Esophagus muscularis mucosa (tissue), 3 donors: ENCODE data around the gene GPSM1.

Experiments used
- POLR2A ChIP-seq: fragments of 450-650 bp; IDR thresholded peaks from one replicate; pipeline ENCODE4 v1.6.1; 2017; ENCODE audit warnings: antibody characterized with exemption, moderate library complexity, mild to moderate bottlenecking, low read depth
- POLR2AphosphoS5 ChIP-seq, 2 donors: sonication (generic); formaldehyde crosslinking; IDR thresholded peaks; one replicate each; pipeline ENCODE4 v1.6.1; 2017; ENCODE audit warnings: antibody characterized with exemption in 2 of 2
- TF ChIP-seq, protein P1 (sequence below), 3 experiments: fragments of 200-600 bp in 2 of 3; fragments of 450-650 bp in 1 of 3; sonication (generic) in 2 of 3; IDR thresholded peaks; one replicate each; pipeline ENCODE4 v1.5.1; 2017 to 2019; ENCODE audit warnings: antibody characterized with exemption in 3 of 3, mild to moderate bottlenecking in 2 of 3, moderate library complexity in 1 of 3

DNA sequence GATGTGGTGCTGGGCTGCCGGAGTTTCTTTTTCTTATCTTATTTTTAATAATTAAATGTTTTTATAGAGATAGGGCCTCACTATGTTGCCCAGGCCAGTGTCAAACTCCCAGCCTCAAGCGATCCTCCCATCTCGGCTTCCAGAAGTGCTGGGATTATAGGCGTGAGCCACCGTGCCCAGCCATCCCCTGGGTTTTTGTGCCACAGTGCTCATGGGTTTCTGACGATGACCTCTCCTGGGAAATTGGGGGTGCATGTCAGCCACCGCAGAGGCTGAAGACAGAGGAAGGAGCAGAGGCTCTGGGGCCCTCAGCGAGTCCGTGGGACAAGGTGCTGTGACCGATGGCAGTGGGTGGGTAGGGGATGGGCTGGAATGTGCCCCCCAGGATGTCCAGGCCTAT lies 14.4 kb downstream of the GPSM1 start:
- TF ChIP-seq, protein P1, sequence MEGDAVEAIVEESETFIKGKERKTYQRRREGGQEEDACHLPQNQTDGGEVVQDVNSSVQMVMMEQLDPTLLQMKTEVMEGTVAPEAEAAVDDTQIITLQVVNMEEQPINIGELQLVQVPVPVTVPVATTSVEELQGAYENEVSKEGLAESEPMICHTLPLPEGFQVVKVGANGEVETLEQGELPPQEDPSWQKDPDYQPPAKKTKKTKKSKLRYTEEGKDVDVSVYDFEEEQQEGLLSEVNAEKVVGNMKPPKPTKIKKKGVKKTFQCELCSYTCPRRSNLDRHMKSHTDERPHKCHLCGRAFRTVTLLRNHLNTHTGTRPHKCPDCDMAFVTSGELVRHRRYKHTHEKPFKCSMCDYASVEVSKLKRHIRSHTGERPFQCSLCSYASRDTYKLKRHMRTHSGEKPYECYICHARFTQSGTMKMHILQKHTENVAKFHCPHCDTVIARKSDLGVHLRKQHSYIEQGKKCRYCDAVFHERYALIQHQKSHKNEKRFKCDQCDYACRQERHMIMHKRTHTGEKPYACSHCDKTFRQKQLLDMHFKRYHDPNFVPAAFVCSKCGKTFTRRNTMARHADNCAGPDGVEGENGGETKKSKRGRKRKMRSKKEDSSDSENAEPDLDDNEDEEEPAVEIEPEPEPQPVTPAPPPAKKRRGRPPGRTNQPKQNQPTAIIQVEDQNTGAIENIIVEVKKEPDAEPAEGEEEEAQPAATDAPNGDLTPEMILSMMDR (IDR thresholded peaks at IDR 0.05) = no peak
- TF ChIP-seq POLR2A (no peak), POLR2AphosphoS5 (IDR thresholded peaks at IDR 0.05) (no peak)
